ENCODE results near the gene SRI.

Gene SRI

GRCh38 chr7:88243345-88243909 is 23.6 kb upstream of the SRI start:
- TF ChIP-seq CTCF (IDR thresholded peaks at IDR 0.05; ENCODE audit: control extremely low read depth, extremely low read depth, low read depth, missing control alignments) = peak; percentile 66
- peak; percentile 21 for DNase-seq (ENCODE audit: extremely low spot score)
- ChIA-PET POLR2A (no interaction called here), CTCF (interaction anchor here (0.7 to 3.6 kb wide), 18 partner anchors 8 to 2000 kb away, joined by 3 to 24 read pairs (median 4); partner anchors contain the start of genes SRI and STEAP1)

DNA sequence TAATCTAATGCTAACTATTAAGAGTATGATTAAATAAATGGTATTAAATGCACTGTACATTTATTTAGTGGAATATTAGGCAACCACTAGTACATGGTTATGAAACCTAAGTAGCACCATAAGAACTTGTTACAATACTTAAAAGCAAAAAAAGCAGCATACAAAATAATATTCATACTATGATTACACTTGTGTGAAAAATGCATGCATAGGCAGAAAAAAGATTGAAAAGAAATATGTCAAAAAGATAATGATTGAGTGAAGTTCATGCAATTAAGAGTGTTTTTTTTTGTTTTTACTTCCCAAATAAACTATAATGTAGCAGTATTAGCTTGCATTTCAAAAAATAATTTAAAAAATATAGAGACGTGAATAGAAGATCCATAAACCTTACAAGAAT is 20.0 kb upstream of the SRI start:
- CTCF ChIA-PET = interaction anchor here (1.1 kb wide), 1 partner anchor 1383 kb away, joined by 4 read pairs; no protein-coding TSS in a partner anchor
- TF ChIP-seq CTCF (IDR thresholded peaks at IDR 0.05; ENCODE audit: control extremely low read depth, extremely low read depth, low read depth, missing control alignments) = no peak
- POLR2A ChIA-PET = no interaction called here
- no peak for DNase-seq (ENCODE audit: extremely low spot score)

- POLR2A ChIA-PET = no interaction called here
- TF ChIP-seq CTCF (IDR thresholded peaks at IDR 0.05; ENCODE audit: control extremely low read depth, extremely low read depth, low read depth, missing control alignments) = no peak
- DNase-seq (ENCODE audit: extremely low spot score) = no peak
- CTCF ChIA-PET = no interaction called here
Measured at GRCh38 chr7:88233828-88234227, 14.0 kb upstream of the SRI start.

GRCh38 chr7:88230646-88231045 is 10.8 kb upstream of the SRI start:
- DNase-seq (ENCODE audit: extremely low spot score) = no peak
- TF ChIP-seq CTCF (IDR thresholded peaks at IDR 0.05; ENCODE audit: control extremely low read depth, extremely low read depth, low read depth, missing control alignments) = no peak
- CTCF ChIA-PET = interaction anchor here (1.9 kb wide), 1 partner anchor 10 kb away, joined by 7 read pairs; the partner anchor contains the start of gene SRI
- POLR2A ChIA-PET = no interaction called here

DNA sequence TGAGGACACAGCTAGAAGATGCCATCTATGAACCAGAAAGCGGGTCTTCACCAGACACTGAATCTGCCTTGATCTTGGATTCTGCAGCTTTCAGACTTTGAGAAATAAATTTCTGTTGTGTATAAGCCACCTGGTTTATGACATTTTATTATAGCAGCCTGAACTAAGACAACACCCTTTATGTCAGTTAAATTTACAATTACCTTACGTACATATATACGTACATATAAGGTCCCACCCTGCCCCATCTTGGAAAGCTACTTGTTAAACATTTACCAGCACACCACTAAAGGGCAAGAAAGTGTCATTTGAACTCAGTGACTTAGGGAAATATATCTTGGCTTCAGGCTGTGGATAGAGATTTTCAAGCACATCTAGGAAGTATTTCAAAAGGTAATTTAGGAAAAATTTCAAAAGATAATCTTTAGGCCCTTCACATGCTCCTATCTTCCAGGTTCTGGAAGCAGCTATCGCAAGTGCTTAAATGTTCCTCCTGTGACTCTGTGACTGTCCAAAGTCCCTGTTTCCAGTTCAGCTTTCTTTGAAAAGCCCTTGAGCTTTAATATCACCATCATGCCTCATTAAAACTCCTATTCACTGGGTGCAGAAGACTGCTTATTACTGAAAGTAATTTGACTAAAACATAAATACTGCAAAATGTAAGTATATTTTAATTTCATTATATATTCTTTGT is 9.6 kb upstream of the SRI start:
- no peak for TF ChIP-seq CTCF (IDR thresholded peaks at IDR 0.05; ENCODE audit: control extremely low read depth, extremely low read depth, low read depth, missing control alignments)
- POLR2A ChIA-PET = no interaction called here
- DNase-seq (ENCODE audit: extremely low spot score) = no peak
- CTCF ChIA-PET = interaction anchor here (0.9 to 1.9 kb wide), 3 partner anchors 9 to 116 kb away, joined by 3 to 7 read pairs (median 4); partner anchors contain the start of gene SRI

- CTCF ChIA-PET = interaction anchor here (1.1 to 2.2 kb wide), 4 partner anchors 9 to 132 kb away, joined by 3 to 10 read pairs (median 4); no protein-coding TSS in a partner anchor
- TF ChIP-seq CTCF (IDR thresholded peaks at IDR 0.05; ENCODE audit: control extremely low read depth, extremely low read depth, low read depth, missing control alignments) = no peak
- no peak for DNase-seq (ENCODE audit: extremely low spot score)
- POLR2A ChIA-PET = no interaction called here
Measured at GRCh38 chr7:88226886-88227516, 7.2 kb upstream of the SRI start.

Data from GM10248 (cell line).